Stimulated activated CD4-positive, alpha-beta T cell treated with anti-CD3 and anti-CD28 coated beads, Interleukin-2, amount 100 ng/mL, for 24 hours (primary cell): ENCODE results near the gene LSM4.

Experiments used
- DNase-seq, 2 donors: peaks; one replicate each; pipeline ENCODE4 v3.0.0-alpha.2; 2020

Gene LSM4

DNA sequence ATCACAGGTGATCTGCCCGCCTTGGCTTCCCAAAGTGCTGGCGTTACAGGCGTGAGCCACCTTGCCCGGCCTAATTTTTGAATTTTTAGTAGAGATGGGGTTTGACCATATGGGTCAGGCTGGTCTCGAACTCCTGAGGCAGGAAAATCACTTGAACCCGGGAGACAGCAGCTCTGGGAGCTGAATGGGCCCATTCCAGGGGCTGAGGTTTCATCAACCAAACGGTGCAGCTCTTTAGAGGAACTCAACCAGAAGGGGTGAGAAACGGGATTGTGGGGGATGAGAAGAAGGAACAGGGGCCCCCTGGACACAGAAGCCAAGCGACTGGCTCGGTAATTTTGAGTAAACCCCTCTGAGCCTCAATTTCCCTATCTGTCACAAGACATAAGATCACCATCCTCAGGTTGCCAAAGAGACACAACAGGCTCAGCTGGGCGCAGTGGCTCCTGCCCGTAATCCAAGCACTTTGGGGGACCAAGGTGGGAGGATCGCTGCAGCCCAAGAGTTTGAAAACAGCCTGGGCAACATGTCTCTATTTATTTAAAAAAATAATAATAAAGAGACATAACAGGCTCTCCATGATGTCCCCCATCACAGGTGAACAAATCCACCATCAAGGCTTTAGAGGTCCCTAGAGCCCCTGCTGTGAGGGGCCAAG is 49.2 kb downstream of the LSM4 start:
- DNase-seq: no peak

GRCh38 chr19:18271433-18271841 is 51.4 kb downstream of the LSM4 start:
- no peak for DNase-seq

DNA sequence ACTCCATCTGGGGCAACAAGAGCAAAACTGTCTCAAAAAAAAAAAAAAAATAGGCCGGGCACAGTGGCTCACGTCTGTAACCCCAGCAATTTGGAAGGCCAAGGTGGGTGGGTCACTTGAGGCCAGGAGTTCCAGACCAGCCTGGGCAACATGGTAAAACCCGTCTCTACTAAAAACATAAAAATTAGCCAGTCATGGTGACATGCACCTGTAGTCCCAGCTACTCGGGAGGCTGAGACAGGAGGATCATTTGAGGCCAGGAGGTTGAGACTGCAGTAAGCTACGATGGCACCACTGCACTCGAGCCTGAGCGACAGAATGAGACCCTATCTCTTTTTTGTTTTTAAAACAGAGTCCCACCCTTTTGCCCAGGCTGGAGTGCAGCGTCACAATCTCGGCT is 52.5 kb downstream of the LSM4 start:
- no peak for DNase-seq

DNA sequence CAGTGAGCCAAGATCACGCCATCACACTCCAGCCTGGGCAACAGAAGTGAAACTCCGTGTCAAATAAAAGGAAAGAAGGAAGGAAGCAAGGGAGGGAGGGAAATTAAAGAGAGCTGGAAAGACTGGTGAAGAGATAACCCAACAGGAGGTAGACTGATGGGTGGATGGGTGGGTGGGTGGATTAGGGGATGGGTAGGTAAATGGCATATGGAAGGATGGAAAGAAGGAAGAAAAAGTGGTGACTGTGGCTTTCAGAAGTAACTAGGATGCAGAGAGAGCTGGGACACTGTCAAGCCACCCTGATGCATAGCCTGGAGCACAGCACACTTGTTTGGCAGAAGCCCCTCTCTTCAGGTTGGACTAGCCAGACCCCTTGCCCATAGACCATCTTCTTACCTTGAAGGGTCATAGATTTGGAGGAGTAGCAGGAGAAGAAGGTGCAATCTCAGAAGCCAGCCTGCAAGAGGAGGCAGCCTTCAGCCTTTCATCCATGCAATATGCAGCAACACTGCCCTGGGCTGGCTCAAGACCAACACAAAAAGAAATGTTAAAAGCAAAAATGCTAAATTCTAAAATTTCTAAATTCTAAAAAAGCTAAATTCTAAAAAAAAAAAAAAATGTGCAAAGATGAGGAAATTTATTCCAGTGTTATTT is 53.7 kb downstream of the LSM4 start:
- DNase-seq: no peak

DNA sequence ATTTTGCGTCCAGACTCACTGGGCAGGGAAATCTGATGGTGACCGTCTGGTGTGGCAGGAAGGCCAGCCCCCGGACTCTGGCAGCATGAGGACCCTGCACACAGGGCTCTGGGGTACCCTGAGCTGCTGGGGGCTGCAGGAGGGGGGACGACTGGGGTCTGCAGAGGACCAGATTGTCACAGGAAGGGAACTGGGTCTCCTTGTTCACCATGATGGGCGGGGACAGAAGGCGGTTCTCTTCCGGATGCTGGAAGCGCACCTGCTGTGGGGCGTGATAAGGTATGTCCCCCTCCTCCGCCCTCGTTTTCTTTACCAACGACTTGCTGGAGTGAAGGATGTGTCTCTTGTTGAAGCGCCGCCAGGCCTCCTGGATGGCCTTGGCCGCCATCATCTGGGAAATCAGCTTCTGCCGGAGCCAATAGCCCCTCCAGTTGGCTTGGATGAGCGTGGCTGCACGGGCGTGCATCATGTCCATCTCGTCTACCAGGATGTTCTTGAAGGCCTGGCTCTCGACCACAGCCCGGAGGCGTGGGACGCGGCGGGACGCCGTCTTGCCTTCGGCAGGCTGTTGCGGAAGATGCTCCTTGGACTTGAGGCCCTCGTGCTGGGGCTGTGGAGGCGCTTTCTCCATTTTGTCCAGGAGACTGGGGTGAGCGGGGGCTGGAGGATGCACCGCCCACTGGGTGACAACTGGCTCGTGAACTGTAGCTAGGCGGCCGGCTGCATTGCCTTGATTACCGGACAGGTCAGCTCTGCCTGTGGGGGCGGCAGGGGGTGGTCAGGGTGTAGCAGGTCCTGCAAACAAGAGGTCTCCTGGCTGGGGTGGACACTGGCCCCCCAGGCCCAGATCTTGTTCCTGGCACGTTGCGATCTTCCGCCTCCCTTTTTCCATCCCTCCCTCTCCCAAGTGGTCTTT is 55.8 kb downstream of the LSM4 start:
- no peak for DNase-seq

DNA sequence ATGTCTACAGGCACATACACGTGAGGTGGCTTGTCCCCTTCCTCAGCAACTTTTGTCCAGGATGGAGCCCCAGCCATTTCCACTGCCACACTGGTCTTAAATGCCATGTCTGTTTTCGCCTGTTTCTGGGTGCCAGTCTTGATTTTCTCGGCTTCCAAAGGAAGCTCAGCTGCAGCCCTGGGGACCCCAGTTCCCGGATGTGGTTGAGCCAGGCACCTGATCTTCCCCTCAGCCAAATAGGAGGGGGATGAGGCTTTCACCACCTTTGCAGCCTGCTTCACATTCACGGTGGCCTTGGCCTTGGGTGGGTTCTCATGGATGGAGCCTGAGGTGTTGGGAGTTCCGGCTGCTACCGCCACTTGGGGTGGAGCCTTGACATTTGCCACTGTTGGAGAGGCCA is 57.3 kb downstream of the LSM4 start:
- no peak for DNase-seq

GRCh38 chr19:18264971-18265540 is 57.8 kb downstream of the LSM4 start:
- no peak for DNase-seq

DNA sequence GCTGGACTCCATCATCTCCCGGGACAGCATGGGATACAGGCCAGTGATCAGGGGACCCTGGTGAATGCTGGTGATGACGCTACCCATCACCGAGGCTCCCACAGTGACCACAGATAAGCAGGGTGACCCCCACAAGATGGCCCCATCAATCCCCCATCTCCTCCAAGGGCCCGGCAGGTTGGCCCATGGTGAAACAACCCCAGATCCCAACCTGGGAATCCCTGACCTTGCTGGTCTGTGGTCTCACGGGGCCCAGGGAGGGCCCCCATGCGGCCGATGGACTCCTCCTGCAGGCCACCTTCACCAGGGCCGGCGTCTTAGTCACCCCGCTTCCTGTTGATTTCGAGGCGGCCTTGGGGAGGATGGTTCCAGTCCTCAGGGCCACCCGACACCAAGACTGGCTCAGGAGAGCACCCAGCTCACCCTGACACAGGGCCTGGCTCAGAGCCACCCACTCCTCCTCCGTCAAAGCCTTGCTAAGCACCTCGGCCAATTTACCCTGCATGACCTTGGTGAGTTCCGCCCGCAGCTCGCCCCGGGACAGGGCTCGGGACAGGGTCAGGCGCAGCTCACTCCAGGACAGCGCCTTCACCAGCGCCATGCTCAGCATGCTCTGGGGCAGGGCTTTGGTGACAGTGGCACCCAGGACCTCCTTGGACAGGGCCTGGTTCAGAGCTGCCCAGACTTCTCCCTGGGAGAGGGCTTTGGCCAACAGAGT is 58.6 kb downstream of the LSM4 start:
- no peak for DNase-seq

DNA sequence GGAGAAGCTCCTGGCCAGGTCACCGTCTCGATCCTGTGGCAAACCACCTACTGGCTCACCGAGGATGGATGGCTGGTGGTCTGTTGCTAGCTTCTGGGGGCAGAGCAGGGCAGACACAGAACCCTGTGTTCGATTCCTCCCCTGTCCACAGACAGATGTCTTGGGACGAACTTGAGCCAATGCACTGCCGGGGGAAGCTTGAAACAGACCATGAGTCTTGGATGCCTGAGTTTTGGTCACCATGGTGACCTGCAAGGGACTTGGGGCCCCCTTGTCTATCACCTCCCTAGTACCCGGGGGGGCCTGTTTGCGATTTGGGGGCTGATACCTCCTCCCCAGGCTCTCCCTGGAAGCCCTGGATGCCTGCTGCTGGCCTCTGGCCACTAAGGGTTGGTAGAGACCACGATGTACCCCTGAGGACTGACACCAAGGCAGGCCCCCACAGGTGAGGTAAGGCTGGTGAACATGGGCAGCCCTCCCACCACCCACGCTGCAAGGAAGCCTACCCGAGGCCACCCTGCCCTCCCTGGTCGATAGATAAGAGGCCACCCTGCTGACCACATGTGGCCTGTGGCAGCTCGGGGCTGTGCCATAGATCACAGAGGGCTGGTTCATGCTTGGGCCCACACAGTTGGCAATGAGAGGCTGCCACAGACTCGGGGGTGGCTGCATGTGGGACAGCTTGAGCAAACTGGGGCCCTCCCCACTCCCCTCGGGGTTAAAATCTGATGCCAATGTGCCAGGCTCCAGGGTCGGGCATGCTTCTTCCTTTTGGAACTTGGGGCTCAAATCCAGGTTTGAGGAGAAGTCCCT is 59.3 kb downstream of the LSM4 start:
- DNase-seq: no peak

GRCh38 chr19:18262917-18263316 is 60.0 kb downstream of the LSM4 start:
- no peak for DNase-seq

DNA sequence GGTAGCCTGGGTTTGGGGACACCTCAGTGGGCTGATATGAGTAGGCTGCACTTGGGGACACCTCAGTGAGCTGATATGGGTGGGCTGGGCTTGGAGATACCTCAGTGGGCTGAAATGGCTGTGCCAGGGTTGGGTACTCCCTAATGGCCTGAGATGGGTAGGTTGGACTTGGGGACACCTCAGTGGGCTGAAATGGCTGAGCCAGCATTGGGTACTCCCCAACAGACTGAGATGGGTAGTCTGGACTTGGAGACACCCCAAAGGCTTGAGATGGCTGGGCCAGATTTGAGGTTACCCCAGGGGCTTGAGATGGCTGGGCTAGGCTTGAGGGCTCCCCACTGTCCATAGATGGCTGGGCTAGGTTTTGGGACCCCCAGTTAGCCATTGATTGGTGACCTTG is 60.7 kb downstream of the LSM4 start:
- DNase-seq: no peak

DNA sequence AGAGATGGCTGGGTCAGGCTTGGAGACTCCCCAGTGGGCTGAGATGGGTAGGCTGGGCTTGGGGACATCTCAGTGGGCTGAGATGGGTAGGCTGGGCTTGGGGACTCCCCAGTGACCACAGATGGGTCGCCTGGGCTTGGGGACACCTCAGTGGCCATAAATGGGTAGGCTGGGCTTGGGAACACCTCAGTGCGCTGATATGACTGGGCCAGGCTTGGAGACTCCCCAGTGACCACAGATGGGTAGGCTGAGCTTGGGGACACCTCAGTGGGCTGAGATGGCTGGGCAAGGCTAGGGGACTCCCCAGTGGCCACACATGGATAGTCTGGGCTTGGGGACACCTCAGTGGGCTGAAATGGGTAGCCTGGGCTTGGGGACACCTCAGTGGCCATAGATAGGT is 61.4 kb downstream of the LSM4 start:
- no peak for DNase-seq

- no peak for DNase-seq
Observed at GRCh38 chr19:18259893-18260292, 63.0 kb downstream of the LSM4 start.

DNA sequence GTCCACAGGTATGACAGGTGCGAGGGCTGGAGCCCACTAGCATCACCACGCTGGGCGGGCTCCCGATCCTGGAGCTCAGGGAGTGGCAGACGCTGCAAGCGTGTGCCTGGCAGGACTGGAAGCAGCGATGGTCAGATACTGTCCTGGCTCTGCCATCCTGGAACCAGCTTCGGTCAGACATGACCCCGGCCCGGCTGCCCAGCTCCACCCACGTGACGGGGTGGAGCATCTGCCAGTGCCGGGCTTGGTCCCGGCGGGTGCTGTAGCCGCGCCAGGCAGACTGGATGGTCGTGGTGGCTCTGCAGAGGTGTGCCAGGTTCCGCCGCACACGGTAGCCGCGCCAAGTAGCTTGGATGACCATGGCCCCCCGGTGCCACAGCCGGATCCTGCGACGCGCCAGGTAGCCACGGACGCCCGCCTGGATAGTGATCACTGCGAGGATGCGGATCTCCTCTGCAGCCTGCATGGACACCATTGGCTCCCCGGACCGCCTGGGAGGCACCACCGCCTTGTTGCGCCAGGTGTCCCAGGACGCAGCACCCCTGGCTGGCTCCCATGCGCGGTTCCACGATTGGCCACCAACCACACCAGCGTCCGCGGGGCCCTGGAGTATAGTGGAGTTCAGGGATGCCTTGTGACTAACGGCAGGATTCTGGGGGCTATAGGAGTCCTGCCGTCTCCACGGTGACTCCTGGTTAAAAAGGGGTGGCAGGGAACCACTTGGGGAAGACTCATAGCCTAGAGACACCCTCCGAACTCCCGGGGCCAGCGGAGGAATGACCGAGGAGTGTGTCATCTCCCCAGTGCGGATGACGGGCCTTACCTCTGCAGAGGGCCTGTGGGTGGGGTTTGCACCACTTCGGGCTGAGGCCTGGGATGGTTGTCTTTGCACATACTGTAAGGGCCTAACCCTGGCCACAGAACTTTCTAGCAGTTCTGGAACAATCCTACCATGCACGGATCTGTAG is 65.1 kb downstream of the LSM4 start:
- DNase-seq: no peak
